ENCODE measurements around the gene SMIM43. TPM values are rescaled to one million over a fixed set of nuclear protein-coding genes. Genes with fewer than 3 reads are reported as not detected.
"Not testable (repeated sequence)": the region's sequence is repeated elsewhere in the genome, so short reads cannot be mapped to it uniquely, and the experiment has no call there.

Gene SMIM43
- polyA plus RNA-seq, 4 donors = 0.53 to 1.4 (median 0.69) TPM

- DNase-seq (ENCODE audit: low read depth in 4 of 4, low spot score in 3 of 4) = no peak
Measured at GRCh38 chr4:121784401-121784800, 19.4 kb upstream of the SMIM43 start.

DNA sequence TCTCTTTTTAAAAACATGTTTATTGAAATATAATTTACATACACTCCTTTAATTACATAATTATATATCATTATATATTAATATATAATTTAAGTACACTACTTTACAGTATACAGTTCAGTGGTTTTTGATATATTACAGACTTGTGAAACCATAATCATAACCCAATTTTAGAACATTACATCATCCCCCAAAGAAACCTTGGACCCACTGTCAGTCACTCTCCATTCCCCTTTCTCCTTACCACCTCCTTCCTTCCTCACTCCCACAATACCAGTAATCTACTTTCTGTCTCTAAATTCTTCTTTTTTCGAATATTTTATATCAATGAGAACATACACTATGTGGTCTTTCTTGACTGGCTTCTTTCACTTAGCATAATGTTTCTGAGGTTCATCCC, 18.2 kb upstream of the SMIM43 start:
- DNase-seq (ENCODE audit: low read depth in 4 of 4, low spot score in 3 of 4) = no peak

DNA sequence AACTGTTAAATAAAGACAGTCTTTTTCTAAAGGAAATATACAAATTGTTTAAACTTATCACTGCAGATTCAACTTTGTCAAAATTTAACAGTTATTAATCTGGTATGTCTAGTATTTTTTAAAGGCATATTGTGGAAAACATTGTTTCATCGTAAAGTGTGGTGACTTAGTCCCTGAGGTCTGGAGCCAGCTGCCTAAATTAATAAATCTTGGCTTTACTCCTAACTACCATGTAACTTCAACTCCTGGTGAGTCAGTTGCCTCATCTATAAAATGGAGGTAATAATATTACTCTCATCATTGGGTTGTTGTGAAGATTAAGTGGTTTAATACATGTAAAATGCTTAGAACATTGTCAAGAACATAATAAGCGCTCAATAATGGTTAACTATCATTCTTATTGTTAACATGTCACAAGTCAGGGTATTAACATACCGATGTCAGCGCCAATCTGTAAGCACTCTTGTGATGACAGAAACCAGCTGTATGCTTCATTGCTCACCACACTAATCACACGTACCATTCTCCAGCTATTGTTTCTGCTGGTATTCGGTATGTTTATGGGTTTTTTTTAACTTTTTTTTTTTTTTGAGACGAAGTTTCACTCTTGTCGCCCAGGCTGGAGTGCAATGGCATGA, 14.1 kb upstream of the SMIM43 start:
- DNase-seq (ENCODE audit: low read depth in 4 of 4, low spot score in 3 of 4) = no peak

- DNase-seq (ENCODE audit: low read depth in 4 of 4, low spot score in 3 of 4) = no peak
Measured at GRCh38 chr4:121777625-121778024, 12.7 kb upstream of the SMIM43 start.

DNA sequence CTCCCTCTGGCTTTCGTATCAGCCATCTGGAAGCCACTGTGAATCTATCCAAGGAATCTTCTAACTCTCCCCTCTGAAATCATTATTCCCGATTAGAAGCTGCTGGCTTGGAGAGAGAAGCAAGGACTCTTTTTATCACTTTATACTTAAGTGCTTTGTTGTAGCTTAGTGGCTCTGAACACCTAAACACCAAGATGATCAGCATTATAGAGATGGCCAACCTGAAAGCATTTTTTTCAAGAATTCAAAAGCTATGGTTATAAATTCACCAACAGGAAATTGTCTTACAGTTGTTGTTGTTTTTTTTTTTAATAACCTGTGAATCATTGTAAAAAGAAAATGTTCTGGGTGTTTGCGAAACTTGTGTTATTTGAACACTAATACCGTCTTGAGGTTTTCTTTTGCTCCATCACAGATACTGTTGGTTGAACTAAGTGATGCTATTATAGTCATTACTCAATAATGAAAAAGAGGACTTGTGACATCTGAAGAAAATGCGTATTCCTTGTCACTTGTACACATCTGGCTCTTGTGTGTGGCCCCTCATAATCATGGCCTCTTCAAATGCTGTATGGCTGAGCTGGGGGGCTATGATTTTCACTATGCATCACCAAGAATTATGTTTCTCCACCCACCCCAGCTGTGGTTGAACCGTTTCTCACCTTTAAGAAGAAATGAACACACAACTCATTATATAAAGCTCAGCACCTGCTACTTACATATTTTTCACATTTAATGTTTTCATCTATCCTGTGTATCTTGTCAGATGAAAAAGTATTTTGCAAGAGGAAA, 11.8 kb upstream of the SMIM43 start:
- DNase-seq (ENCODE audit: low read depth in 4 of 4, low spot score in 3 of 4) = no peak

GRCh38 chr4:121773883-121774282, 8.9 kb upstream of the SMIM43 start:
- no peak for DNase-seq (ENCODE audit: low read depth in 4 of 4, low spot score in 3 of 4)

DNA sequence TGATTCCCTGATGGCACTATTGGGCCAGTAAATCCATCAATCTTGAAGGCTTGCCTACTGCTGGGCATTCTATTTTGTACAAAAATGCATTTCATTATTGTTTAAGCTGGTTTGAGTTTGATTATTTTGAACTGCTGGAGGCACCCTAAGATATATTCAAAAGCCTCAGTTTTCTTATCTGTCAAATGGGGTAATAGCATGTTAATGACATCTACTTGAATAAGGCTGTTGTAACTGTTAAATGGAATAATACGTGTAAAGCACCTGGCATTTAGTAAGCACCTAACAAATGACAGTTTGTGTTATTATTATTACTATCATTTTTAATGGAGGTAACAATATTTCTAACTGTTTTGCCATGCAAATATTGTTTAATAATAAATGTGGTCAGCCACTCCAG, 6.9 kb upstream of the SMIM43 start:
- DNase-seq (ENCODE audit: low read depth in 4 of 4, low spot score in 3 of 4) = no peak

- DNase-seq (ENCODE audit: low read depth in 4 of 4, low spot score in 3 of 4) = no peak
Measured at GRCh38 chr4:121769341-121769740, 4.4 kb upstream of the SMIM43 start.

- no peak for DNase-seq (ENCODE audit: low read depth in 4 of 4, low spot score in 3 of 4)
Measured at GRCh38 chr4:121767166-121767565, 2.2 kb upstream of the SMIM43 start.

DNA sequence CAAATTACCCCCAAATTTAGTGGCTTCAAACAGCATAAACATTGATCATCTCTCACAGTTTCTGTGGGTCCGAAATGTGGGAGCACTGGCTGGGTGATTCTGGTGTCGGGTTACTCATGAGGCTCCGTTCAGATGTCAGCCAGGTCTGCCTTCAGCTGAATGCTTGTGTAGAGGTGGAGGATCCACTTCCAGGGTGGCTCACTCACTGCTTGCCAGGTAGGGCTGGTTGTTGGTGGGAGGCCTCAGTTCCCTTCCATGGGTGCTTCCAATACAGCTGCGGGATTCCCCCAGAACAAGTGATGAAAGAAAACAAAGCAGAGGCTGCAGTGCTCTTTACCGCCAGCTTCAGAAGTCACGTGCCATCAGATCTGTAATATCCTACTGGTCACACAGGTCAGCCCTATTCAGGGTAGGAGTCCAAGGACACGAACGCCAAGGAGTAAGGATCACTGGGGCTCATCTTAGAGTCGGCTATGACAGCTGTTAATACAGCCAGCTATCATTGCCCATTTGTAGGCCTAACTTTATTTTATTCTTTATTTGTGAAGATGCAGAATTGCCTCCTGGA, 1.1 kb upstream of the SMIM43 start:
- DNase-seq (ENCODE audit: low read depth in 4 of 4, low spot score in 3 of 4) = no peak

DNA sequence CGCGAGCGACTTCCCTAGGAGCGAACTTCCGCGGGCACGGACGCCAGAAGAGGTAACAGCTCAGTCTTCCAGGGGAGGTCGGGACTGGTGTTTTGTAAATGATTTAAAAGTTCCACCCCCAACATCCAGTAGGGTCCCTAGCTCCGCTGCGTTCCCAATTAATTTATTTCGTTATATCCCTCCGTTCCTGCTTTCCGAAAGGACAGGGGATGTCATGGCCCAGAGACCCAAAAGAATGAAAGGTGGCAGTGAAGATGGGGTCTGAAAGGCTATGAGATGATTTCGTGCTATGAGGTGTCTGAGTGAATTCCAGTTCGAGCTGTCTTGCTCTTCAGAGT, 373 bp upstream of the SMIM43 start:
- DNase-seq (ENCODE audit: low read depth in 4 of 4, low spot score in 3 of 4) = no peak

- no peak for DNase-seq (ENCODE audit: low read depth in 4 of 4, low spot score in 3 of 4)
Measured at GRCh38 chr4:121764303-121764701, 662 bp downstream of the SMIM43 start.

DNA sequence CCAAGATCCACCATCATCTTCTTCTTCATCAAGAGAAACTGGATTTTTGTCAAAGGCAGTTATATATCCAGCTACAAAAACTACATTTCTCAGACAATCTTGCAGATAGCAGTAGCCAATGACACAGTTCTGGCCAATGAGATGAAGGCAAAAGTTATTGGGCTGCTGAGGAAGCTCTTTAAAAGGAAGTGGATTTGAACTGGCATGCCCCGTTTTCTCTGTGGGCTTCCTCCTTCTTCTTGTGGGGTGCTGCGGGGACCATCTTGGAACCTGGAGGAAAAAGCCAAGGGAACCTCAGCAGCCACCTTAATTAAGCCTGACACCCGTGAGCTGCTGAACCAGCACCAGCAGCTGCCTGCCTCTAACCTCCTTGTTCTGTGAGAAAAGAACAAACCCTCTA, 4.8 kb downstream of the SMIM43 start:
- DNase-seq (ENCODE audit: low read depth in 4 of 4, low spot score in 3 of 4) = no peak

GRCh38 chr4:121758925-121759568, 5.9 kb downstream of the SMIM43 start:
- no peak for DNase-seq (ENCODE audit: low read depth in 4 of 4, low spot score in 3 of 4)

GRCh38 chr4:121752142-121752541, 12.8 kb downstream of the SMIM43 start:
- not testable (repeated sequence) for DNase-seq (ENCODE audit: low read depth in 4 of 4, low spot score in 3 of 4)

DNA sequence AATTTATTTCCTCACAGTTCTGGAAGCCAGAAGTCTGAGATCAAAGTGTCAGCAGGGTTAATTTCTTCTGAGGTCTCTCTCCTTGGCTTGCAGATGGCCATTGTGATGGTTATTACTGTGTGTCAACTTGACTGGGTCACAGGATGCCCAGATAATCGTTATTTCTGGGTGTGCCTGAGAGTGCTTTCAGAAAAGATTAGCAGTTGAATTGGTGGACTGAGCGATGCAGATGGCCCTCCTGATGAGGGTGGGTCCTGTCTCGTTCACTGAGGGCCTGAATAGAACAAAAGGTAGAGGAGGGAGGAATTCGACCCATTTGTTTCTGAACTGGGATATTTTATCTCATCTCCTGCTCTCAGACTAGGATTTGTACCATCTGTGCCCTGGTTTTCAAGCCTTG, 15.7 kb downstream of the SMIM43 start:
- DNase-seq (ENCODE audit: low read depth in 4 of 4, low spot score in 3 of 4) = no peak

DNA sequence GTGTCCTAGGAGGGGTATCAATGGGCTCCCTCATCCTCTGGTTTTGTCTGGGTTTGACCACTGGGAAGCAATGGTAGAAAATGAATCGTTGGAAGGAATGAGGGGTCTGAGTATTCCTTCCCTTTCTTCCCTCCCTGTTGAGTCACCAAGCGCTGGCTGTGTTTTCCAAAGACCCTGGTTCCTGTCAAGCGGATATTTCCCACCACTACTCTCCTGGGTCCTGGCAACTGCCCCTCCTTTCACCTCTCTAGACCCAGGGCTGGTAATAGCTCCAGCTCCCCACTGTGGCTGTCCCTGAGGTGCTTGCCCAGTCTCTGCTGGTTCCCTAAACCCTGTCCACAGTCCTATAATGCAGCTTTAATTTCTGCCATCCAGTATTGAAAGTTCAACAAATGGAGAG, 22.2 kb downstream of the SMIM43 start:
- no peak for DNase-seq (ENCODE audit: low read depth in 4 of 4, low spot score in 3 of 4)

GRCh38 chr4:121741751-121742150, 23.2 kb downstream of the SMIM43 start:
- DNase-seq (ENCODE audit: low read depth in 4 of 4, low spot score in 3 of 4) = no peak

- DNase-seq (ENCODE audit: low read depth in 4 of 4, low spot score in 3 of 4) = no peak
Measured at GRCh38 chr4:121740796-121741409, 24.1 kb downstream of the SMIM43 start.

- no peak for DNase-seq (ENCODE audit: low read depth in 4 of 4, low spot score in 3 of 4)
Measured at GRCh38 chr4:121739575-121739974, 25.4 kb downstream of the SMIM43 start.

All from right renal pelvis (tissue), 4 donors.